Measurements from ENCODE around the gene JARID2. TPM values are rescaled to one million over a fixed set of nuclear protein-coding genes. Genes with fewer than 3 reads are reported as not detected.

The JARID2 gene
- total RNA-seq, 1 experiment from 2014 or later: 23.6 TPM

GRCh38 chr6:15513801-15514711, 268.2 kb downstream of the JARID2 start:
- POLR2A ChIA-PET: no interaction called here
- BruUV-seq (replicated peaks): no TSS peak
- Histone ChIP-seq H2AFZ (ENCODE audit: low read depth, low read length, poor library complexity, severe bottlenecking) (no peak overlapping the region), H3K36me3 (ENCODE audit: control insufficient read depth in 1 of 2, insufficient read depth in 2 of 2, low read length in 2 of 2) (peaks cover 0 to 2% of the 10 kb centered on the region in 2 experiments; a peak in 1 of 4 replicates), H3K9me2 (ENCODE audit: insufficient read depth) (no peaks in the 10 kb centered on the region), H3K27ac (ENCODE audit: low read depth, low read length) (no peak overlapping the region), H3K9ac (ENCODE audit: low read length) (no peak overlapping the region), H3K4me2 (ENCODE audit: low read length) (no peak overlapping the region), H3K4me1 (ENCODE audit: control insufficient read depth in 1 of 2, insufficient read depth in 2 of 2, low read length in 2 of 2) (no peaks in the 10 kb centered on the region), H3K27me3 (ENCODE audit: insufficient read depth, low read length) (no peaks in the 10 kb centered on the region), H3K9me3 (ENCODE audit: control insufficient read depth in 1 of 2, insufficient read depth in 1 of 2, low read depth in 1 of 2, low read length in 2 of 2) (no peaks in the 10 kb centered on the region), H4K20me1 (ENCODE audit: insufficient read depth) (no peaks in the 10 kb centered on the region), H3K4me3 (replicated peaks in 1 of 2; ENCODE audit: low read depth in 1 of 2, low read length in 2 of 2) (no peak overlapping the region), H3K79me2 (ENCODE audit: insufficient read depth, low read length) (no peaks in the 10 kb centered on the region)
- RAD21 ChIA-PET (ENCODE audit: low non-redundant PET in 1 of 2, low total read pairs in 2 of 2, uncharacterized antibody in 2 of 2, unreplicated experiment in 2 of 2): no interaction called here
- CTCF ChIA-PET: no interaction called here
- TF ChIP-seq ELF1 (IDR thresholded peaks at IDR 0.05; ENCODE audit: borderline replicate concordance, low read depth): no peak
- no peak for TF ChIP-seq ZFX (IDR thresholded peaks at IDR 0.05)
- intact Hi-C loops (cut with micrococcal nuclease): no loop called here
- DNase-seq (ENCODE audit: low read depth, low spot score) (no peak), ATAC-seq (no peak)

- H3K27ac ChIP-seq (ENCODE audit: low read depth, low read length): no peak overlapping the region
- intact Hi-C loops (cut with micrococcal nuclease): no loop called here
- no peaks in the 10 kb centered on the region for H3K79me2 ChIP-seq (ENCODE audit: insufficient read depth, low read length)
- ChIA-PET RAD21 (ENCODE audit: low non-redundant PET in 1 of 2, low total read pairs in 2 of 2, uncharacterized antibody in 2 of 2, unreplicated experiment in 2 of 2) (no interaction called here), CTCF (no interaction called here), POLR2A (no interaction called here)
- no peaks in the 10 kb centered on the region for H3K27me3 ChIP-seq (ENCODE audit: insufficient read depth, low read length)
- no peaks in the 10 kb centered on the region for H3K4me1 ChIP-seq (ENCODE audit: control insufficient read depth in 1 of 2, insufficient read depth in 2 of 2, low read length in 2 of 2)
- H3K4me2 ChIP-seq (ENCODE audit: low read length): no peak overlapping the region
- H3K9ac ChIP-seq (ENCODE audit: low read length): no peak overlapping the region
- TF ChIP-seq EZH2 (IDR thresholded peaks at IDR 0.05) (no peak), ATF3 (IDR thresholded peaks at IDR 0.05) (no peak), REST (IDR thresholded peaks at IDR 0.05; ENCODE audit: low read depth) (no peak), POLR2AphosphoS5 (IDR thresholded peaks at IDR 0.05; ENCODE audit: low read depth, low read length) (no peak), CEBPB (IDR thresholded peaks at IDR 0.05; ENCODE audit: low read depth) (no peak), ZNF274 (IDR thresholded peaks at IDR 0.05; ENCODE audit: low read depth, low read length) (no peak), YY1 (IDR thresholded peaks at IDR 0.05; ENCODE audit: extremely low read depth, insufficient replicate concordance, low read depth, low read length) (no peak), EGR1 (IDR thresholded peaks at IDR 0.05; ENCODE audit: low read depth) (no peak), MAX (IDR thresholded peaks at IDR 0.05) (no peak), ELF1 (IDR thresholded peaks at IDR 0.05; ENCODE audit: borderline replicate concordance, low read depth) (no peak)
- ATAC-seq (no peak), DNase-seq (ENCODE audit: low read depth, low spot score) (no peak)
- no peaks in the 10 kb centered on the region for H4K20me1 ChIP-seq (ENCODE audit: insufficient read depth)
- H3K9me2 ChIP-seq (ENCODE audit: insufficient read depth): no peaks in the 10 kb centered on the region
- H2AFZ ChIP-seq (ENCODE audit: low read depth, low read length, poor library complexity, severe bottlenecking): no peak overlapping the region
- no TSS peak for BruUV-seq (replicated peaks)
- no peak overlapping the region for H3K4me3 ChIP-seq (replicated peaks in 1 of 2; ENCODE audit: low read depth in 1 of 2, low read length in 2 of 2)
- no peaks in the 10 kb centered on the region for H3K9me3 ChIP-seq (ENCODE audit: control insufficient read depth in 1 of 2, insufficient read depth in 1 of 2, low read depth in 1 of 2, low read length in 2 of 2)
- H3K36me3 ChIP-seq (ENCODE audit: control insufficient read depth in 1 of 2, insufficient read depth in 2 of 2, low read length in 2 of 2): peaks cover 0 to under 1% of the 10 kb centered on the region in 2 experiments; a peak in 1 of 4 replicates
Observed at GRCh38 chr6:15515226-15515625, 269.4 kb downstream of the JARID2 start.
